NK-92 (cell line): Measurements from ENCODE around the gene RIOK2.
"Not testable (repeated sequence)": the region's sequence is repeated elsewhere in the genome, so short reads cannot be mapped to it uniquely, and the experiment has no call there.

Source experiments
- DNase-seq: peaks from one replicate; lab custom pipeline; 2025; ENCODE audit not compliant: unreplicated experiment; lab: John Stamatoyannopoulos, UW

RIOK2 gene

GRCh38 chr5:97171703-97172102 lies 11.3 kb downstream of the RIOK2 start:
- no peak for DNase-seq

- no peak for DNase-seq
These were observed 15.6 kb downstream of the RIOK2 start for GRCh38 chr5:97167435-97167834.

GRCh38 chr5:97165726-97166125 lies 17.3 kb downstream of the RIOK2 start:
- no peak for DNase-seq

GRCh38 chr5:97164846-97165245 lies 18.2 kb downstream of the RIOK2 start:
- no peak for DNase-seq

- DNase-seq, result no peak
These were observed 19.2 kb downstream of the RIOK2 start for GRCh38 chr5:97163790-97164285.

GRCh38 chr5:97163360-97163764 lies 19.7 kb downstream of the RIOK2 start:
- DNase-seq, result no peak

GRCh38 chr5:97162045-97162444 lies 21.0 kb downstream of the RIOK2 start:
- no peak for DNase-seq

GRCh38 chr5:97157689-97158088 lies 25.4 kb downstream of the RIOK2 start:
- DNase-seq, result no peak

- DNase-seq, result no peak
These were observed 31.7 kb downstream of the RIOK2 start for GRCh38 chr5:97151370-97151769.

- no peak for DNase-seq
These were observed 32.6 kb downstream of the RIOK2 start for GRCh38 chr5:97150401-97150800.

GRCh38 chr5:97149709-97150108 lies 33.3 kb downstream of the RIOK2 start:
- no peak for DNase-seq

- DNase-seq, result no peak
These were observed 34.8 kb downstream of the RIOK2 start for GRCh38 chr5:97148288-97148687.

GRCh38 chr5:97143704-97144103 lies 39.3 kb downstream of the RIOK2 start:
- DNase-seq, result no peak

- DNase-seq, result no peak
These were observed 40.4 kb downstream of the RIOK2 start, which contains the start of gene LIX1 for GRCh38 chr5:97142521-97143254. Gene LIX1 (minus strand): TSS chr5:97142611. CDS start chr5:97142576, 35 bp downstream.

GRCh38 chr5:97141539-97141938 lies 41.5 kb downstream of the RIOK2 start:
- DNase-seq, result no peak

- no peak for DNase-seq
These were observed 42.0 kb downstream of the RIOK2 start for GRCh38 chr5:97141031-97141430.

- DNase-seq, result not testable (repeated sequence)
These were observed 42.8 kb downstream of the RIOK2 start for GRCh38 chr5:97140250-97140649.

GRCh38 chr5:97136475-97136874 lies 46.6 kb downstream of the RIOK2 start:
- DNase-seq, result no peak

GRCh38 chr5:97135868-97136267 lies 47.2 kb downstream of the RIOK2 start:
- no peak for DNase-seq

GRCh38 chr5:97134634-97135033 lies 48.4 kb downstream of the RIOK2 start:
- DNase-seq, result no peak

- DNase-seq, result no peak
These were observed 49.9 kb downstream of the RIOK2 start for GRCh38 chr5:97133101-97133500.

- no peak for DNase-seq
These were observed 51.1 kb downstream of the RIOK2 start for GRCh38 chr5:97131921-97132320.

GRCh38 chr5:97131139-97131710 lies 51.8 kb downstream of the RIOK2 start:
- no peak for DNase-seq
